GM12878 (cell line): ENCODE measurements around the gene INSC.

Experiments
- CEBPB ChIP-seq, 2 experiments: fragments of 150-350 bp in 1 of 2; IDR thresholded peaks; 2 replicates each; pipeline ENCODE4 v1.6.1; 2012 to 2014; ENCODE audit warnings: low read depth in 2 of 2, low read length in 2 of 2, borderline replicate concordance in 1 of 2, inconsistent platforms in 1 of 2
- NFIC ChIP-seq: IDR thresholded peaks from 2 replicates; pipeline ENCODE4 v1.6.1; 2012; ENCODE audit warnings: low read depth, mild to moderate bottlenecking, inconsistent platforms, low read length, moderate library complexity

- TF ChIP-seq CEBPB (IDR thresholded peaks at IDR 0.05; ENCODE audit: borderline replicate concordance in 1 of 2, low read depth in 2 of 2, low read length in 2 of 2) (no peak), NFIC (no peak)
Measured at GRCh38 chr11:15200696-15201095, 86.0 kb downstream of the INSC start.
